GM19328 (cell line): Measurements from ENCODE around the gene SPIRE1.
"Not testable (repeated sequence)": the region's sequence is repeated elsewhere in the genome, so short reads cannot be mapped to it uniquely, and the experiment has no call there.

Source experiments
- ATAC-seq: cut with Tn5 transposase; IDR thresholded peaks from one replicate; pipeline ENCODE4 v1.9.1; 2021; ENCODE audit warnings: mild to moderate bottlenecking, moderate library complexity; ENCODE audit not compliant: unreplicated experiment

SPIRE1 gene

GRCh38 chr18:12497296-12497695, 160.6 kb downstream of the SPIRE1 start:
- ATAC-seq: no peak

GRCh38 chr18:12492907-12493306, 165.0 kb downstream of the SPIRE1 start:
- ATAC-seq: no peak

- no peak for ATAC-seq
Observed at GRCh38 chr18:12491611-12492435, 166.1 kb downstream of the SPIRE1 start.

GRCh38 chr18:12485479-12486105, 172.3 kb downstream of the SPIRE1 start:
- ATAC-seq: no peak

- not testable (repeated sequence) for ATAC-seq
Observed at GRCh38 chr18:12481915-12482314, 176.0 kb downstream of the SPIRE1 start.

- ATAC-seq: no peak
Observed at GRCh38 chr18:12479982-12480381, 177.9 kb downstream of the SPIRE1 start.

- ATAC-seq: no peak
Observed at GRCh38 chr18:12479536-12479935, 178.4 kb downstream of the SPIRE1 start.

GRCh38 chr18:12478269-12479047, 179.4 kb downstream of the SPIRE1 start:
- ATAC-seq: no peak

- ATAC-seq: no peak
Observed at GRCh38 chr18:12477606-12478005, 180.3 kb downstream of the SPIRE1 start.

GRCh38 chr18:12476955-12477354, 181.0 kb downstream of the SPIRE1 start:
- no peak for ATAC-seq

GRCh38 chr18:12474876-12475275, 183.0 kb downstream of the SPIRE1 start:
- ATAC-seq: no peak

GRCh38 chr18:12474146-12474545, 183.8 kb downstream of the SPIRE1 start:
- no peak for ATAC-seq

GRCh38 chr18:12470382-12471075, 187.4 kb downstream of the SPIRE1 start:
- ATAC-seq: no peak

GRCh38 chr18:12468445-12468844, 189.5 kb downstream of the SPIRE1 start:
- ATAC-seq: no peak

GRCh38 chr18:12464731-12465130, 193.2 kb downstream of the SPIRE1 start:
- no peak for ATAC-seq

GRCh38 chr18:12463191-12463590, 194.7 kb downstream of the SPIRE1 start:
- no peak for ATAC-seq

- ATAC-seq: no peak
Observed at GRCh38 chr18:12462242-12462641, 195.7 kb downstream of the SPIRE1 start.

- ATAC-seq: no peak
Observed at GRCh38 chr18:12461326-12461725, 196.6 kb downstream of the SPIRE1 start.

- no peak for ATAC-seq
Observed at GRCh38 chr18:12460874-12461273, 197.0 kb downstream of the SPIRE1 start.

- ATAC-seq: no peak
Observed at GRCh38 chr18:12458771-12459170, 199.1 kb downstream of the SPIRE1 start.

- ATAC-seq: no peak
Observed at GRCh38 chr18:12456441-12456840, 201.5 kb downstream of the SPIRE1 start.
